Endothelial cell of umbilical vein (primary cell): ENCODE data around the gene DACT2. TPM values are rescaled to one million over a fixed set of nuclear protein-coding genes. Genes with fewer than 3 reads are reported as not detected.

Experiments used
- BruUV-seq: library from RNA; stranded (reverse); fragments of 400-500 nt; replicated peaks from 2 replicates; lab custom pipeline; 2021; lab: Mats Ljungman, UMichigan
- CTCF ChIA-PET: fragments of 300-600, 350-600 bp; sonication (Branson Sonifier 250); formaldehyde crosslinking; loops from one replicate; lab custom pipeline; 2021; ENCODE audit warnings: antibody characterized with exemption, inconsistent platforms; lab: Charles Lee
- POLR2A ChIA-PET: fragments of 300-600, 350-600 bp; sonication (Branson Sonifier 250); formaldehyde crosslinking; loops from one replicate; lab custom pipeline; 2021; ENCODE audit warnings: antibody characterized with exemption, inconsistent platforms; lab: Charles Lee
- DNase-seq: peaks from one replicate; pipeline ENCODE4 v3.0.0-alpha.2; 2011; ENCODE audit warnings: low read depth, low spot score
- FAIRE-seq: peaks from 2 replicates; lab custom pipeline; 2011; peaks lifted over from hg19 to GRCh38; lab: Jason Lieb, UNC
- H2AFZ ChIP-seq: 2 replicates; pipeline ENCODE4 v1.6.0; 2012; ENCODE audit warnings: low read depth, low read length, control low read depth, inconsistent platforms
- H3K27ac ChIP-seq: 2 replicates; pipeline ENCODE4 v1.5.1; 2011; ENCODE audit warnings: low read depth, mild to moderate bottlenecking, control low read depth, low read length, moderate library complexity; ENCODE audit not compliant: insufficient read depth
- H3K27me3 ChIP-seq, 2 experiments: 2 replicates each; pipeline versions ENCODE4 v1.6.0 to v1.6.1; 2011; ENCODE audit warnings: low read length in 2 of 2, mixed read lengths in 1 of 2; ENCODE audit not compliant: control insufficient read depth in 2 of 2, insufficient read depth in 2 of 2
- H3K36me3 ChIP-seq, 2 experiments: 2 replicates in 1 of 2; 3 replicates in 1 of 2; pipeline ENCODE4 v1.5.1; 2011; ENCODE audit warnings: low read length in 2 of 2, mild to moderate bottlenecking in 1 of 2, moderate library complexity in 1 of 2; ENCODE audit not compliant: control insufficient read depth in 2 of 2, insufficient read depth in 2 of 2; ENCODE audit errors: extremely low read depth in 1 of 2
- H3K4me1 ChIP-seq: 3 replicates; pipeline ENCODE4 v1.5.1; 2011; ENCODE audit warnings: mild to moderate bottlenecking, low read length; ENCODE audit not compliant: control insufficient read depth, insufficient read depth; ENCODE audit errors: extremely low read depth
- H3K4me2 ChIP-seq: 2 replicates; pipeline ENCODE4 v1.6.1; 2011; ENCODE audit warnings: low read length, control low read depth, mixed read lengths; ENCODE audit not compliant: insufficient read depth
- H3K4me3 ChIP-seq, 3 experiments: fragments of 200-600 bp in 1 of 3; sonication (generic), shearing (Covaris generic) in 1 of 3; replicated peaks in 1 of 3; 2 replicates each; pipeline ENCODE4 v1.5.1; 2011 to 2016; ENCODE audit warnings: control low read depth in 3 of 3, low read length in 3 of 3, mild to moderate bottlenecking in 2 of 3, inconsistent platforms in 1 of 3, low read depth in 1 of 3, moderate library complexity in 1 of 3; ENCODE audit not compliant: insufficient read depth in 1 of 3
- H3K79me2 ChIP-seq: 2 replicates; pipeline ENCODE4 v1.6.0; 2012; ENCODE audit warnings: low read length, inconsistent platforms; ENCODE audit not compliant: control insufficient read depth, insufficient read depth
- H3K9ac ChIP-seq: replicated peaks from 2 replicates; pipeline ENCODE3; 2011; ENCODE audit warnings: low read length, control low read depth; ENCODE audit not compliant: insufficient read depth; ENCODE audit errors: extremely low read depth
- H3K9me1 ChIP-seq: replicated peaks from 3 replicates; pipeline ENCODE4 v1.6.0; 2011; ENCODE audit warnings: mild to moderate bottlenecking, low read length; ENCODE audit not compliant: control insufficient read depth, insufficient read depth; ENCODE audit errors: extremely low read depth
- H3K9me3 ChIP-seq: replicated peaks from 2 replicates; pipeline ENCODE4 v1.5.1; 2012; ENCODE audit warnings: low read length, inconsistent platforms; ENCODE audit not compliant: control insufficient read depth, insufficient read depth
- H4K20me1 ChIP-seq: replicated peaks from 2 replicates; pipeline ENCODE3; 2011; ENCODE audit warnings: mild to moderate bottlenecking, low read length; ENCODE audit not compliant: control insufficient read depth, insufficient read depth; ENCODE audit errors: extremely low read depth
- CTCF ChIP-seq, 2 donors: IDR thresholded peaks; 1 replicate in 1 of 2; 2 replicates in 1 of 2; pipeline ENCODE4 v1.5.1; 2011; ENCODE audit warnings: low read length in 2 of 2, mild to moderate bottlenecking in 2 of 2, moderate library complexity in 2 of 2, control low read depth in 1 of 2, inconsistent platforms in 1 of 2, low read depth in 1 of 2; ENCODE audit not compliant: insufficient read depth in 1 of 2; ENCODE audit errors: extremely low read depth in 1 of 2
- EZH2 ChIP-seq: IDR thresholded peaks from 2 replicates; pipeline ENCODE4 v1.6.1; 2012; ENCODE audit warnings: borderline replicate concordance, low read depth, mild to moderate bottlenecking, moderate library complexity, low read length, inconsistent platforms; ENCODE audit not compliant: severe bottlenecking
- FOS ChIP-seq: IDR thresholded peaks from 2 replicates; pipeline ENCODE4 v1.6.1; 2011; ENCODE audit warnings: mild to moderate bottlenecking, low read length, moderate library complexity, borderline replicate concordance; ENCODE audit not compliant: insufficient read depth
- GATA2 ChIP-seq: IDR thresholded peaks from 2 replicates; pipeline ENCODE4 v1.7.0; 2011; ENCODE audit warnings: low read depth, mild to moderate bottlenecking, moderate library complexity, mixed read lengths, low read length; ENCODE audit not compliant: insufficient read length, insufficient read depth
- JUN ChIP-seq: IDR thresholded peaks from 2 replicates; pipeline ENCODE4 v1.6.1; 2011; ENCODE audit warnings: borderline replicate concordance, low read depth; ENCODE audit not compliant: insufficient read length, insufficient read depth
- MAX ChIP-seq: IDR thresholded peaks from 2 replicates; pipeline ENCODE4 v1.6.1; 2011; ENCODE audit not compliant: insufficient read depth, insufficient read length
- MYC ChIP-seq: IDR thresholded peaks from one replicate; pipeline ENCODE4 v1.6.1; 2011; ENCODE audit warnings: mild to moderate bottlenecking, low read depth, low read length
- POLR2A ChIP-seq: IDR thresholded peaks from 2 replicates; pipeline ENCODE4 v1.6.1; 2012; ENCODE audit warnings: low read depth, mild to moderate bottlenecking, control low read depth, low read length
- POLR2AphosphoS5 ChIP-seq: IDR thresholded peaks from 2 replicates; pipeline ENCODE4 v1.6.1; 2012; ENCODE audit warnings: low read depth, mild to moderate bottlenecking, control low read depth, low read length, moderate library complexity; ENCODE audit not compliant: insufficient read depth
- dilution Hi-C: fragments of 300-500 bp; cut with MboI; formaldehyde crosslinking; loops from one replicate; pipeline ENCODE4 v1.15.0; 2019; ENCODE audit warnings: low sequenced_read_pairs; ENCODE audit not compliant: extremely low pct_ligation_motif_present
- intact Hi-C: fragments of 100-400 bp; cut with micrococcal nuclease; formaldehyde crosslinking; loops from one replicate; pipeline ENCODE4 v1.10.0; 2022
- polyA plus RNA-seq, 4 experiments: library from polyadenylated mRNA; depleted of rRNA in 3 of 4; stranded (reverse) in 3 of 4; unstranded in 1 of 4; fragments of >200 nt; gene quantifications; 2 replicates each; pipeline versions ENCODE4 v1.2.1 to v1.2.3, GENCODE V29; 2011 to 2012; ENCODE audit warnings: missing spikeins in 1 of 4
- total RNA-seq: library from RNA; stranded (reverse); gene quantifications from 2 replicates; pipeline ENCODE4 v1.2.3, GENCODE V29; 2021

Gene DACT2
- total and polyA plus RNA-seq, 2 donors (not counting 3 experiments of a cell fraction or from before 2014, with no cell fraction given) = not detected

- no peaks in the 10 kb centered on the region for H3K36me3 ChIP-seq
- no peak overlapping the region for H3K9ac ChIP-seq
- no peak overlapping the region for H3K4me3 ChIP-seq
- no peaks in the 10 kb centered on the region for H3K9me1 ChIP-seq
- no peaks in the 10 kb centered on the region for H3K27me3 ChIP-seq
- FAIRE-seq (no peak), DNase-seq (no peak)
- dilution Hi-C loops = no loop called here
- H3K27ac ChIP-seq = no peak overlapping the region
- ChIA-PET CTCF (no interaction called here), POLR2A (no interaction called here)
- no peak for TF ChIP-seq CTCF (IDR thresholded peaks at IDR 0.05; ENCODE audit: extremely low read depth in 1 of 2, insufficient read depth in 1 of 2, low read depth in 1 of 2, low read length in 2 of 2)
- no peak for TF ChIP-seq MAX
- TF ChIP-seq JUN = no peak
- no peak for TF ChIP-seq POLR2A
- TF ChIP-seq EZH2 = no peak
- no peak for TF ChIP-seq FOS
- TF ChIP-seq MYC = no peak
- TF ChIP-seq GATA2 = no peak
- TF ChIP-seq POLR2AphosphoS5 = no peak
- no peaks in the 10 kb centered on the region for H3K9me3 ChIP-seq
- no peak overlapping the region for H2AFZ ChIP-seq
- H3K4me1 ChIP-seq = no peaks in the 10 kb centered on the region
- intact Hi-C loops = no loop called here
- no peaks in the 10 kb centered on the region for H3K79me2 ChIP-seq
- BruUV-seq = no TSS peak
- H3K4me2 ChIP-seq = no peak overlapping the region
- H4K20me1 ChIP-seq = no peaks in the 10 kb centered on the region
Observed at GRCh38 chr6:168269455-168270243, 49.9 kb downstream of the DACT2 start.
